ENCODE measurements around the gene TSPAN9.

Gene TSPAN9

GRCh38 chr12:3164454-3165077 lies 87.4 kb downstream of the TSPAN9 start:
- DNase-seq (ENCODE audit: low read depth, low spot score): no peak

- no peak for DNase-seq (ENCODE audit: low read depth, low spot score)
Observed at GRCh38 chr12:3165078-3165980, 88.2 kb downstream of the TSPAN9 start.

DNA sequence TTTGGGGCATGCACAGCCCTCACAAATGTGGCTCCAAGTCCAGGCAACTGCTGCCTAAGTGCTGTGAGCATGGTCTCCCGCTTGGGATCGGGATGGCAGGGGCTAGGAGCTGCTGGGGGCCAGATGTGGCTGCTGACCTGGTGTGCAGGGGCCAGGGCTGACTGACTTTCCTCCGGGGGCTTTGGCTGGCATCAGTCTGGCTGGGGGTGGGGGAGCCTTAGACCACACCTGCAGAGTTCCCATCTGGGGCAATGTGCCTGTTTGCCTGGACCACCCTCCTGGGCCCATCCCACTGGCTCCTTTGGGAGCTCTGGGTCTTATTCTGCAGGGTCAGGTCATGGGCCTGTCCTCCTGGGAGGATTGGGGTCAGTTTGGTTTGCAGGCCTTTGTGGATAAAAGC lies 90.5 kb downstream of the TSPAN9 start:
- DNase-seq (ENCODE audit: low read depth, low spot score): no peak

DNA sequence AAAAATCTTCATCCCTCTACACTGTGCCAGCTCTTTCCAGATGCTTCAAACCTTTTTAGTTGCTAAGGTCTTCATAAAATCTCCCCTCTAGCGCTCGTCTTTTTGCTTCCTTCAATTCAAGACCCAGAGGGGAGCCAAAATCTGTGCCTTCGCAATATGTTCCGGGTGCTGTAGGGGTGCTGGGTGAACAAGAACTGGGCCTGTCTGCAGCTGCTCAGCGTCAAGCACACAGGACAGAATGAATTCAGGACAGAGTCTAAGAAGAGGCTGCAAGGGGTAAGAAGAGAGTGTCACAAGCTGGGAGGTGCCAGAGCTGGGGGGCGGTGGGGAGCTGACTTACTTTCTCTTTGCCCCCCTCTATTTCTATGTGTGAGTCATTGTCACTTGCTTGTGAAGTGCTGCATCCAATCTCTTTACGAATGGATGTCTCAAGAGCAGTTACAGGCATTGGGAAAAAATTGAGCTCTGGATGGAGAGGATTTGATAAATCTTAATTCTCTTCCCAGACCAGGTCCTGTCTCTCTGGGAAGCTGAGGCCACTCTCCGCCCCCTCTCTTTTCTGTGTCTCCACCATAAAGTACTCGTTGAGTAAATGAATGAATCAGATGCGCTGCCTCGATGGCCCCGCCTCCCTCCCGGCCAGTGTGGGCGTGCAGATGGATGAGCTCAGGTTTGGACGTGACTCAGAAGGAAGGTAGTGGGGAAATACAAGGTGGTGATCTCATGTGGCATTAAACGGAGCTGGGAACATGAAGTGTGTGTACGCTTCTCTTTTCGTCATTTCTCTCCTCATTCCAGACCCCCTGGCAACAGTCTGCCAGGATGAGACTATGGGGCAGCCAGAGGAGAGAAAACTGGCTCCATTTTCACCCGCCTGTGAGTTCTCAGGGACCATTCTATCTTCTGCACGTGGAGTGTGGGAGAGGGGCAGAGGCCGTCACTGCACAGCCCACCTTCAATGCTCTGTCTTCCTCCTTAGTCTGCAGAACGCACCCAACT lies 91.3 kb downstream of the TSPAN9 start:
- no peak for DNase-seq (ENCODE audit: low read depth, low spot score)

- no peak for DNase-seq (ENCODE audit: low read depth, low spot score)
Observed at GRCh38 chr12:3170423-3171194, 93.4 kb downstream of the TSPAN9 start.

- DNase-seq (ENCODE audit: low read depth, low spot score): no peak
Observed at GRCh38 chr12:3171195-3171591, 94.0 kb downstream of the TSPAN9 start.

DNA sequence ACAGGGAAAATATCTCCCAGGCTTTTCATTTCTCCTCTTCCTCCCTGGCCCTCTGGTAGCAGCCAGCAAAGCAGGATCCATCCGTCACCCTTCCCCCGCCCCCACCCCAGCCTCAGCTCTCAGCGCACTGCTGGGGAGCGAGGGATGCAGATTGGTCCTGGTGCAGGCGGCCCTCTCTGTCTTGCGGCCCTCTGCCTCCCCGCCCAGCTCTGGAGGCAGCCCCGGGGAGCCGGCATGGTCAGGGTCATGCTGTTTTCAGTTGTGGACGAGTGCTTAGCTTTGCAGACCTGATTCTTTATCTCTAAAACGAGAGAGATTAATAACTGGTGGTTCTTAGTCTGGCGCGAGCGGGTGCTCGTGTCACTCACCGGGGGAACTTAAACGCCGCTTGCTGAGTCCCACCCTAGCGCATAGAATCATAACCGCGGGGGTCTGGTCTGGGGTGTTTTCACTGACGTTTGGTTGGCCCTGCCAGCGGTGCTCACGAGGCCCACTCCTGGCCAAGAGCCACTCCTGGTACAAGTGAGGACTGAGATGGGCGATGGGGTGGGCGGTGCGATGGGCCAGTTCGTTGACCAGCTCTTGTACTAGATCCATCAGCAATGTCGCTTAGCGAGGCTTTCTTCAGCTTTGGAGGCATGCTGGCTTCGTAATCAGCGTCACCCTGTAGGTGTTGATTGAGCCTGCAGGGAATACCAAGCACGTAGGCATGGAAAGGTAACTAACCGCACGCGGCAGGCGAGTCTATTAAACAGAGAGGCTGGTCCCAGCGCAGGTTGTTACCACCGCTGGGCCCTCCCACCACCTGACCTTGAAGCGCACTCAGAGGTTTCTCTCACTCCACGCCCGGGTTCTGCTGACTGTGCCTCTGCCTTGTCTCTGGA lies 95.2 kb downstream of the TSPAN9 start:
- no peak for DNase-seq (ENCODE audit: low read depth, low spot score)

GRCh38 chr12:3173008-3173553 lies 95.9 kb downstream of the TSPAN9 start:
- no peak for DNase-seq (ENCODE audit: low read depth, low spot score)

DNA sequence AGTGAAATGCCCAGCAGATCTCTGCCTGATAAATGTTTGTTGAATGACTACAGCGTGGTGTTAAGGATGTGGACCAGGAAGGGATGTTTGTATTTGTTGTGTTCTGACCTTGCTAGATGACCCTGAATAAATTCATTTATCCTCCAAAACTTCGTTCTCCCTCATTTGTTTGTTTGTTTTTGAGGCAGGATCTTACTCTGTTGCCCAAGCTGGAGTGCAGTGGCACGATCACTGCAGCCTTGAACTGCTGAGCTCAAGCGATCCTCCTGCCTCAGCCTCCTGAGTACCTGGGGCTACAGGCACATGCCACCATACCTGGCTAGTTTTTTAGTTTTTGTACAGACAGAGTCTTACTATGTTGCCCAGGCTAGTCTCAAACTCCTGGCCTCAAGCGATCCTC lies 96.7 kb downstream of the TSPAN9 start:
- DNase-seq (ENCODE audit: low read depth, low spot score): no peak

- DNase-seq (ENCODE audit: low read depth, low spot score): no peak
Observed at GRCh38 chr12:3175238-3175637, 98.1 kb downstream of the TSPAN9 start.

DNA sequence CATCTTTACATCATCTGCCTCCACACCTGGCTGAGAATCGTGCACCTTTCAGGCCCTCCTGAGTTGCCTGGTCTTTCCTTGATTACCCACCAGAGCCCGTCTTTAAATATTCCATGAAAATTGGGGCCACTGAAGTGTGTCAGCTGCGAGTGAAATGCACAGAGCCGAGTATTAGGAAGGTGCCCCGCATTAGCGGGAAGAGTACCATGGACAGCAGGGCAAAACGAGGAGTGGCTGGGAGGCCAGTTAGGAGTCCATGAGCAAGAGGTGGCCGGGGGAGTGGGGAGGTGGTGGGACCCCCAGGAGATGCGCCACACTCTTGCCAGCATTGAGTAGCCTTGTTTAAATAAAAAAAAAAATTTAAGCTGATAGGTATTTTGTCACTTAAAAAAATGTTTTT lies 99.6 kb downstream of the TSPAN9 start:
- no peak for DNase-seq (ENCODE audit: low read depth, low spot score)

- no peak for DNase-seq (ENCODE audit: low read depth, low spot score)
Observed at GRCh38 chr12:3177778-3178425, 100.7 kb downstream of the TSPAN9 start.

DNA sequence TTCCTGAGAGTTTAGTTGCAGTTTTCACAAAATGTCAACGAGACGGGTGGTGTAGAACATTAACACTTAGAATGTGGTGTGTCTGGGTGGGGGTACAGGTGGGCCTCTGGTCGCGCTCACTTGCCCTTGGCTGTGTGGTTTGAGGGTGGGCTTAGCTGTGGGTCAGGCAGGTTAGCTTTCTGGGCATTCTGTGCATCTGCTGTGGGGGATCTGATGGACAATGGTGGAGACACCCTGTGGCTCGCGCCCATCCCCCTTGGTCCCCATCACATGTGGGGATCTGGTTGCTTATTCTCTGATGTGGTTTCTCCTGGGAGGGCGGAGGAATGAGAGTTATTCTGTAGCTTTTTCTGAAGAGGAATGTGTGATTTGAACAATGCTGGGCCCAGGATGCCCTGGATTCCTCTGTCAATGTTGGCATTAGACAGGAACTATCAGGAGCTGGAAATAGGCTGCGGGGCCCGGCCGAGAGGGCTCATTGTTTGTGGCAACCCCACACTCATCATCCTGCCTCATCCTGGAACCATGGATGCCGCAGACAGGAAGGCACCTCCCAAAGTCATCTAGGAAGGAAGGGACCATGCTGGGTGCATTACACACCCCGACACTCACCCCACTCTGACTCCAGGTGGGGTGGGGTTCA lies 101.6 kb downstream of the TSPAN9 start:
- no peak for DNase-seq (ENCODE audit: low read depth, low spot score)

GRCh38 chr12:3179731-3180130 lies 102.6 kb downstream of the TSPAN9 start:
- no peak for DNase-seq (ENCODE audit: low read depth, low spot score)

DNA sequence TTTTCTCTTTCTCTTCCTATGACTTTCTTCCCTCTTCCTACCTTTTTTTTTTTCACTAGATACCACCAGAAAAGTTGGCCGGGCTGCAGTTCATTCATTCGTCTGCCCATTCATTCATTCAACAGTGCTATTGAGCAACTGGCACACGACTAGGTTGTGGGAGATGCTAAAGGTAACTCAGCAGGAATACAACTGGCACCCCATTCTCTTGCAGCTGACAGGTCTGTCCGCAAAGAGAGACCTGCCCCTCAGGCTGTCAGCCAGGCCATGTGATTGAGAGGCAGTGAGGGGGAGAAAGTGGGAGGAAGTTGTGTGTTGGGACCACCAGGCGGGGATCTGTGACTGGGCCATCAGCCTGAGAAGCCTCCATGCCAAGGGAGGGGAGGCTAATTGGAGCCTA lies 105.2 kb downstream of the TSPAN9 start:
- no peak for DNase-seq (ENCODE audit: low read depth, low spot score)

- DNase-seq (ENCODE audit: low read depth, low spot score): no peak
Observed at GRCh38 chr12:3184485-3184884, 107.3 kb downstream of the TSPAN9 start.

DNA sequence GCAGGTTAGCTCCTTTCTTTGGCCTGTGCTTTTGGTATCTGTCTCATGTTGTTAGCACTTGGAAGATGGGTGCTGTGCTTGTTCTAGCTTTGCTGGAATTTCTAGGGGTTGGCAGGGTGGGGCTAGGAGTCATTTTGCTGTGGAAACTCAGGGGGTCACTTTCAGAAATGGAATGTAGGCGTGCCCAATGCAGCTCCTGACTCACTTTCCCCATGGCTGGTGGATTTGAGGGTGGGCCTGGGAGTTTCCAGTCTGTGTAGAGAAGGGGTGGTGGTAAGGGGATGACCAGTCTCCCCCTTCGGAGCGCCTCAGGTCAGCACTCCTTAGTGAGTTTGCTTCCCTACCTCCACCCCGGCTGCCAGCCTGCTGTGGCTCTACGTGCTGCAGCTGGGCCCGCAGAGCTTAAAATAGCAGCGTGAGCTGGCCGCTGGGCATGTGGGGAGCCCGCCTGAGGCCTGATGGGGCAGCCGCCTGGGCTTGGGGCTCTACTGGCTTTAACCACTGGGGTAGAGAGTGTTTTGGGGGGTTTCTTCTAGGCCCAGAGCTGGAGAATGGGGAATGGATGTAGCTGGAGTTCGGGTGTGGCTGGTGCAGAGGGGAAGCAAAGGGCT lies 108.2 kb downstream of the TSPAN9 start:
- no peak for DNase-seq (ENCODE audit: low read depth, low spot score)

GRCh38 chr12:3186546-3187215 lies 109.5 kb downstream of the TSPAN9 start:
- DNase-seq (ENCODE audit: low read depth, low spot score): no peak

Data from activated CD4-positive, CD25-positive, alpha-beta regulatory T cell treated with anti-CD3 and anti-CD28 coated beads, Interleukin-2, amount 50 U/mL, for 16 hours (primary cell).